GM19043 (cell line): ENCODE measurements around the gene NOP9.
A peak's percentile ranks its signal among the peaks of the same experiment; 100 is the strongest.

ENCODE experiments used
- ATAC-seq: cut with Tn5 transposase; IDR thresholded peaks from one replicate; pipeline ENCODE4 v1.9.1; 2021; ENCODE audit warnings: low read depth; ENCODE audit not compliant: unreplicated experiment

Gene NOP9

GRCh38 chr14:24307575-24308341 lies 8.1 kb downstream of the NOP9 start, which contains the start of gene CIDEB:
CIDEB (minus strand) TSS chr14:24307977; CDS start chr14:24307858, 119 bp downstream.
- no peak for ATAC-seq

GRCh38 chr14:24308342-24309124 lies 8.9 kb downstream of the NOP9 start:
- ATAC-seq: no peak

GRCh38 chr14:24309538-24310264 lies 10.1 kb downstream of the NOP9 start, which contains the start of gene LTB4R2:
LTB4R2 (plus strand) TSS chr14:24310140; CDS start chr14:24310665, 525 bp downstream.
- no peak for ATAC-seq

- ATAC-seq: no peak
Measured at GRCh38 chr14:24310265-24310645, 10.6 kb downstream of the NOP9 start.

DNA sequence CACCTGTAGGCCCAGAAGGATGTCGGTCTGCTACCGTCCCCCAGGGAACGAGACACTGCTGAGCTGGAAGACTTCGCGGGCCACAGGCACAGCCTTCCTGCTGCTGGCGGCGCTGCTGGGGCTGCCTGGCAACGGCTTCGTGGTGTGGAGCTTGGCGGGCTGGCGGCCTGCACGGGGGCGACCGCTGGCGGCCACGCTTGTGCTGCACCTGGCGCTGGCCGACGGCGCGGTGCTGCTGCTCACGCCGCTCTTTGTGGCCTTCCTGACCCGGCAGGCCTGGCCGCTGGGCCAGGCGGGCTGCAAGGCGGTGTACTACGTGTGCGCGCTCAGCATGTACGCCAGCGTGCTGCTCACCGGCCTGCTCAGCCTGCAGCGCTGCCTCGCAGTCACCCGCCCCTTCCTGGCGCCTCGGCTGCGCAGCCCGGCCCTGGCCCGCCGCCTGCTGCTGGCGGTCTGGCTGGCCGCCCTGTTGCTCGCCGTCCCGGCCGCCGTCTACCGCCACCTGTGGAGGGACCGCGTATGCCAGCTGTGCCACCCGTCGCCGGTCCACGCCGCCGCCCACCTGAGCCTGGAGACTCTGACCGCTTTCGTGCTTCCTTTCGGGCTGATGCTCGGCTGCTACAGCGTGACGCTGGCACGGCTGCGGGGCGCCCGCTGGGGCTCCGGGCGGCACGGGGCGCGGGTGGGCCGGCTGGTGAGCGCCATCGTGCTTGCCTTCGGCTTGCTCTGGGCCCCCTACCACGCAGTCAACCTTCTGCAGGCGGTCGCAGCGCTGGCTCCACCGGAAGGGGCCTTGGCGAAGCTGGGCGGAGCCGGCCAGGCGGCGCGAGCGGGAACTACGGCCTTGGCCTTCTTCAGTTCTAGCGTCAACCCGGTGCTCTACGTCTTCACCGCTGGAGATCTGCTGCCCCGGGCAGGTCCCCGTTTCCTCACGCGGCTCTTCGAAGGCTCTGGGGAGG lies 11.3 kb downstream of the NOP9 start, which contains the start of gene LTB4R:
Gene LTB4R (plus strand): TSS at position 857 of the 959 bp plus-strand sequence. CDS start 4,150 bp downstream, outside the sequence.
- ATAC-seq: peak; percentile 64

DNA sequence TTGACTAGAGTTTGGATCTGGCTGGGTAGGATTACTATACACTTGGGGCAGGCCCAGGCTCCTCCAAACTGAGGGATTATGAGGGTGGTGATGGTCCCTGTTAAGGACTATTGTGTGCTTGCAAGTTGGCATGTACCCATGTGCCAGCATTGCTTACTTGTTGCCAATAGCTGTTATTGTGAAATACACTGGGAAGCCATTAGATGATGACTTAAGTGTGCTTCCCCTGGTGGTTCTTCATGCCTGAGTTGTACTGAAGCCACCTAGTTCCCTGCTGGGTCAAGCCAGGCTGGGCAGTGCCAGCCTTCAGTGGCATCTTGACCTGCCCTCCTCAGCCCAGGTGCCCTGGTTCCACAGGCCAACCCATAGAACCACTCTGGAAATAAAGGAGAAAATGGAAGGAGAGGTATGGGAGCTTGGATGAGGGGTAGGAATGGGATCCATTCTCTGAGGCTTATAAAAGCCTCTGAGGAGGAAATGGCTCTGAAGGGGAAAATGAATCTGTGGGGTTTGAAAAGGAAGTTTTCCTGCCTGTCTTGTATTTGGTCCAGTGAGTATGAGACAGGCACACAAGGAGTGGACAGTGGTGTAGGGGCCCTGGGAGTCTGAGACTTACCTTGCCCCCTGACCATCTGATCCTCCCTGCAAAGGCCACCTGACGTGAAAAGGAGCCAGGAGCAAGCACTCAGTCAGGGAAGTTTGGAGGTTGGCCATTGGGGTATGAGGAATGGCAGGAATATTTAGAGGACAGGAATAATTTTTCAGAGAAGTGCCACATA lies 12.4 kb downstream of the NOP9 start:
- ATAC-seq: no peak

DNA sequence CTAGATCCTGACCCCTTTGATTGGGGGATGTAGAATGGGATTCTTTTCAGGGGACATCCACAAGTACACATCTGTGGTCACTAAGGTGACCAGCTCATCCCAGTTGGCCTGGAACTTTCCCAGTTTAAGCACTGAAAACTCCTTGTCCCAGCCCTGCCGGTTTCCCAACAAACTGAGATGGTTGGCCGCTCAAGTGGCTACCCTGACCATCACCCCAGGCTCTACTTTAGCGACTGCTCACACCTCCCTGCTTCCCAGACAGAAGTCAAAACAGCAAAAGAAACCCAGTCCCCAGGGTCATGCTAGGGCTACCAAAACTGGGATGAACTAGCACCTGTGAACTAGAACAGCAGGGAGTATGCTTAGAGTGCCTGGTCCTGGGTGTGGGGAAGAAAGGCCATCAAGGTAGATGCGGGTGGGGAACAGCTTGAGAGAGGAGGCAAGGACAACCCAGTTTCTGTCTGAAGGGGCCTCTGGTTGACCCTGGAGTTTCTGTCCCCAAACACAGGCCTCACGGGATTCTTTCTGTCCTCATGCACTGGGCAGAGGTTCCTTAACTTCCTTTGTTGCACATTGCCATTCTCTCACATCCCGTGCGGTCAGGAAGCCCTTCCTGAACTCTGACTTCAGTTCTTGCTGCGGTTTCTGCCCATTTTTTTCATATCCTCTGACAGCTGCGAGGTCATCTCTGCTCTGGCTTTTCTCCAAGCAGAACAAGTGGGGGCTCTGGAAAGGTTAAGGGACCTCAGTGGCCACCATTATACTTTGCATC lies 13.3 kb downstream of the NOP9 start:
- ATAC-seq: no peak

GRCh38 chr14:24313913-24314312 lies 14.3 kb downstream of the NOP9 start:
- no peak for ATAC-seq

DNA sequence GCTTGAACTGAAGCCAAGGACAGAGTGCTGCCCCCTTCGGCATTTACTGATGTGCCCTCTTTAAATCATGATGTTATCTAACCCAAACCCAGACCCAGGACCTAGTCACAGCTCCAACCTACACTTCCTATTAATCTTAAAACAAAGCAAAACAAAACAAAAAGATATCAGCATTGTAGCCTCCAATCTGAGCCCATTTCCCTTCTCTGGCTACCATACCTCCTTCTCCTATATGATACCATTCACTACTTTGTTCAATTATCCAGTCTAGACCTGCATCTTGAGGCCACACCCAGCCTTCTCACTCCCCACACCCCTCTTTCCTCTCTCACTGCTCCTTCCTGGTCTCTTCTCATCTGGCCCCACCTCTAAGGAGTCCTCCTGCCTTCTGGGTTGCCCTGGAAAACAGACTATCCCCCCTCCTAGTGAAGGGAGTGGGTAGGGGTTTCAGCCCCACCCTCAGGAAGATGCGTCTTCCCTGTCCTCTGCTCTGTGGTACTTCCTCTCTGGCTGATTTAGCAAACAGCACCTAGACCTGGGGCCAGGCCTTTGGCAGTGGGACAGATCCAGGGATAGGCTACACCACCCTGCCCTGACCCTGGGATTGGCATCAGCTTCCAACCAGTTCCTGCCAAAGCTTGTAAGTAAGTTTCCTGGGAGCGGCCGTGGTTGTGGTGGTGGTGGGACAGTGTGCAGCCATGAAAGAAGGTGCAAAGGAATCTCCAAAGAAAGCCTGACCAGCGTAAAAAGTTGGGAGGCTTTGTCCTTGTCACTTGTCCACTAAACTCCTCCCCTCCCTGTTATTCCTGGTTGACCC lies 14.9 kb downstream of the NOP9 start:
- no peak for ATAC-seq

DNA sequence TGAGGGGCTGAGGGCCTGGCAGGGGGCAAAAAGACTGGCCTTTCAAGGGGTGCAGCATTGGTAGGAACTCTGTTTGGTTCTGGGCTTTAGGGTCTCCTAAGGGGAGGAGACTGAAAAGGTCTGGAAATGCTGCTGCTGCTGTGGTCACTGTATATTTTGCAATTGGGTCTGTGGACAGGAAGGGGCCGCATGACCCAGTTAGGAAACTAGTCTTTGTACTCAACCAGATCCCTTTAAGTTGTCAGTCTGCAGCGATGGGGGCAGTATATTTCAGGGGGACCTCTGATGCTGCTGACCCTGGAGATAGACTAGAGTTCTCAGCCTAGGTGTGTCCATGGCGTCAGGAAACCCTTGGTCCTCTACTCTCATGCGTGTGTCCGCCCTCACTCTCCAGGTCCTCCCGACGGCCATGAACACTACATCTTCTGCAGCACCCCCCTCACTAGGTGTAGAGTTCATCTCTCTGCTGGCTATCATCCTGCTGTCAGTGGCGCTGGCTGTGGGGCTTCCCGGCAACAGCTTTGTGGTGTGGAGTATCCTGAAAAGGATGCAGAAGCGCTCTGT lies 15.7 kb downstream of the NOP9 start:
- no peak for ATAC-seq

DNA sequence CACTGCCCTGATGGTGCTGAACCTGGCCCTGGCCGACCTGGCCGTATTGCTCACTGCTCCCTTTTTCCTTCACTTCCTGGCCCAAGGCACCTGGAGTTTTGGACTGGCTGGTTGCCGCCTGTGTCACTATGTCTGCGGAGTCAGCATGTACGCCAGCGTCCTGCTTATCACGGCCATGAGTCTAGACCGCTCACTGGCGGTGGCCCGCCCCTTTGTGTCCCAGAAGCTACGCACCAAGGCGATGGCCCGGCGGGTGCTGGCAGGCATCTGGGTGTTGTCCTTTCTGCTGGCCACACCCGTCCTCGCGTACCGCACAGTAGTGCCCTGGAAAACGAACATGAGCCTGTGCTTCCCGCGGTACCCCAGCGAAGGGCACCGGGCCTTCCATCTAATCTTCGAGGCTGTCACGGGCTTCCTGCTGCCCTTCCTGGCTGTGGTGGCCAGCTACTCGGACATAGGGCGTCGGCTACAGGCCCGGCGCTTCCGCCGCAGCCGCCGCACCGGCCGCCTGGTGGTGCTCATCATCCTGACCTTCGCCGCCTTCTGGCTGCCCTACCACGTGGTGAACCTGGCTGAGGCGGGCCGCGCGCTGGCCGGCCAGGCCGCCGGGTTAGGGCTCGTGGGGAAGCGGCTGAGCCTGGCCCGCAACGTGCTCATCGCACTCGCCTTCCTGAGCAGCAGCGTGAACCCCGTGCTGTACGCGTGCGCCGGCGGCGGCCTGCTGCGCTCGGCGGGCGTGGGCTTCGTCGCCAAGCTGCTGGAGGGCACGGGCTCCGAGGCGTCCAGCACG lies 16.4 kb downstream of the NOP9 start:
- ATAC-seq: no peak

GRCh38 chr14:24316597-24316950 lies 16.9 kb downstream of the NOP9 start:
- no peak for ATAC-seq

GRCh38 chr14:24317141-24317928 lies 17.7 kb downstream of the NOP9 start:
- ATAC-seq: no peak

GRCh38 chr14:24321212-24321975 lies 21.7 kb downstream of the NOP9 start:
- no peak for ATAC-seq

GRCh38 chr14:24322672-24323071 lies 23.0 kb downstream of the NOP9 start:
- no peak for ATAC-seq
